Measurements from ENCODE around the gene GAPT. TPM values are rescaled to one million over a fixed set of nuclear protein-coding genes. Genes with fewer than 3 reads are reported as not detected.

GAPT gene
- total RNA-seq, 1 experiment from 2014 or later, result not detected

DNA sequence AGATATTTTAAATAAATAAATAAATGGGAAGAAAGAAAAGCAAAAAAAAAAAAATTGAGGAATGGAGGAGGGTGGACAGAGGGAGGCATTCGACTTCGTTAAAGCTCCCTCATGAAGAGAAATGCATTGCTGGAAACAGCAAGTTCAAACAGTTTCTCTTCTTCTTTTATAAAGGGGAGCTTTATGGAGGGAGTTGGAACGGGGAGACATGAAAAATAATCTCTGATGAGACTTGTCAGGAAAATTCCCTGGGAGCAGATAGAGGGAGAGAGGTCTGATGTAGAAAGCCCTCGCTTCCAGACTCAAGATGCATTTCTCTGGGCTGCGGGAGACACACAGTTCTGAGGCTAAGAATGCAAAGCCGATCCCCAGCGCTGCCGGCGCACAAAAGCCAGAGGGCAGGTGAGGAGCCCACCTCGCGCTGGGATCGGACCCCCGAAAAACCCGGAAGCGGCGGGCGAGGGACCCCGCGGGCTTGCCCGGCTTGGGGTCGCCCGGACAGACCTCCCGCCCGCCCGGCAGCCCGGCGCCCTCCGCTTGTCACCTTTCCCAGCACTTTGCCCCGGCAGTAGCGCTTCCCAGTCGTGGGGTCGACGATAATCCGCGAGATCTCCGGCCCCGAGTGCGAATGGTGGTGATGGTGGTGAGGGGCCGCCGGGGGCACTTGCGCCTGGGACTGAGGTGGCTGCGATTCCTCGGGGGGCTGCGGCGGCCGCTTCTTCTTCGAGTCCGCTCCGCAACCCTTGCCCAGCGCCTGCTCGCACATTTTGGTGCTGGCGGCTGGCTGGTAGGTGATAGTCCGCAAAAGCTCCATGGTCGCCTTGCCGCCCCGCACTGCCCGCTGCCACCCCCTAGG lies 31.9 kb upstream of the GAPT start:
- H3K9me3 ChIP-seq (ENCODE audit: low read length), result no peaks in the 10 kb centered on the region
- H3K4me1 ChIP-seq (ENCODE audit: insufficient read depth, low read length), result peaks cover 46% of the 10 kb centered on the region
- peaks cover 55% of the 10 kb centered on the region for H3K79me2 ChIP-seq (ENCODE audit: low read length)
- H3K27ac ChIP-seq (ENCODE audit: low read length), result peak overlapping the region; percentile 84
- H3K9ac ChIP-seq (ENCODE audit: low read length), result peak overlapping the region; percentile 95
- DNase-seq, result no peak
- H3F3A ChIP-seq (ENCODE audit: low read length, unreplicated experiment), result no peaks in the 10 kb centered on the region
- TSS peak; percentile 35 for BruUV-seq (replicated peaks)
- H2AFZ ChIP-seq (ENCODE audit: low read length), result no peak overlapping the region
- TF ChIP-seq, protein P1, sequence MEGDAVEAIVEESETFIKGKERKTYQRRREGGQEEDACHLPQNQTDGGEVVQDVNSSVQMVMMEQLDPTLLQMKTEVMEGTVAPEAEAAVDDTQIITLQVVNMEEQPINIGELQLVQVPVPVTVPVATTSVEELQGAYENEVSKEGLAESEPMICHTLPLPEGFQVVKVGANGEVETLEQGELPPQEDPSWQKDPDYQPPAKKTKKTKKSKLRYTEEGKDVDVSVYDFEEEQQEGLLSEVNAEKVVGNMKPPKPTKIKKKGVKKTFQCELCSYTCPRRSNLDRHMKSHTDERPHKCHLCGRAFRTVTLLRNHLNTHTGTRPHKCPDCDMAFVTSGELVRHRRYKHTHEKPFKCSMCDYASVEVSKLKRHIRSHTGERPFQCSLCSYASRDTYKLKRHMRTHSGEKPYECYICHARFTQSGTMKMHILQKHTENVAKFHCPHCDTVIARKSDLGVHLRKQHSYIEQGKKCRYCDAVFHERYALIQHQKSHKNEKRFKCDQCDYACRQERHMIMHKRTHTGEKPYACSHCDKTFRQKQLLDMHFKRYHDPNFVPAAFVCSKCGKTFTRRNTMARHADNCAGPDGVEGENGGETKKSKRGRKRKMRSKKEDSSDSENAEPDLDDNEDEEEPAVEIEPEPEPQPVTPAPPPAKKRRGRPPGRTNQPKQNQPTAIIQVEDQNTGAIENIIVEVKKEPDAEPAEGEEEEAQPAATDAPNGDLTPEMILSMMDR (conservative IDR thresholded peaks at IDR 0.05; ENCODE audit: low read depth, low read length), result no peak
- TF ChIP-seq EZH2 (IDR thresholded peaks at IDR 0.05; ENCODE audit: low read length, unreplicated experiment), result no peak
- TF ChIP-seq EZH2phosphoT487 (IDR thresholded peaks at IDR 0.05; ENCODE audit: borderline replicate concordance, low read length), result no peak
- H3K9me2 ChIP-seq (replicated peaks; ENCODE audit: low read length), result no peaks in the 10 kb centered on the region
- H3K4me3 ChIP-seq (ENCODE audit: low read length), result peak overlapping the region; percentile 99
- no peaks in the 10 kb centered on the region for H3K27me3 ChIP-seq (ENCODE audit: low read length)
- intact Hi-C loops (cut with micrococcal nuclease), result loop anchor here (1.0 to 10.0 kb wide), 8 partner anchors 142 to 1555 kb away; partner anchors contain the start of gene SETD9
- H4K20me1 ChIP-seq (ENCODE audit: low read length), result peaks cover 54% of the 10 kb centered on the region
- ATAC-seq, result no peak
- H3K36me3 ChIP-seq (ENCODE audit: low read depth, low read length), result peaks cover 46% of the 10 kb centered on the region
- peak overlapping the region; percentile 91 for H3K4me2 ChIP-seq (ENCODE audit: low read length)
- ChIA-PET CTCF (interaction anchor here (0.9 kb wide), 1 partner anchor 680 kb away, joined by 4 read pairs; no protein-coding TSS in a partner anchor), POLR2A (ENCODE audit: unreplicated experiment) (interaction anchor here (0.6 to 1.0 kb wide), 6 partner anchors 145 to 1121 kb away, joined by 3 to 5 read pairs (median 3); no protein-coding TSS in a partner anchor)

DNA sequence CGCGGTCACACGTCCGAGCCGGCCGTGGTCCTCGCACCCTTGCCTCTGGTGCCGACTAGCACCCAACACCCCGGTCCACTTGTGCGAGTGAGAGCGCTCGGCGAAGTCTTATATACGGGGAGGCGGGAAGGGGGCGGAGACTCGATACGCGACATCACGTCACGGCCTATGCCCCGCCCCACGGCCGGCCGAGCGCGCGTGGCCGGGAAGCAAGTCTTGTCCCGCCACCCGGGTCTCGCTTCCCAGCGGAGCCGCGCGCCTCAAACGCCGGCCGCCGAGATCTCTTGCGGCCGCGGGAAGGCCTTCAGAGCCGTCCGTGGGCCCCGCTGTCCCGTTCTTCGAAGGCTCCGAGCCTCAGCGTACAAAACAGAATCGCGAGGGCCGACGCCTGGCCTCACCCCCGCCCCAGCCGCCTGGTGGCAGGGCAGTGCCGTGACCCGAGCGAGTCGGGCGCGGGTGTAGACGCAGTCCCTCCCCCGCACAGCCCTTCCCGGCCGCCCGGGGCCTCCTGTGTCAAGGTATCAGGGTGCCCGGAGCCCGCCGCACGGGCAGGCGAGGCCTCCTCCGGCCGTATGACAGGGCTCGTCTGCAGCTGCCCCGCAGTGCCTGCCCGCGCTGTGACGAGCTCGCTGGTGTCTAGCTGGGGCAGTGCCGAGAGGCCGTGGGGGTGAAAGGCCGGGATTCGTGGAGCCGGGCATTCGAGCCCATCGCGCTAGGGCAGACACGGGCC lies 31.1 kb upstream of the GAPT start, which contains the start of gene PLK2:
TSS of gene PLK2 (minus strand) at position 85 of the 730 bp plus-strand sequence. CDS start 127 bp downstream, outside the sequence.
- Histone ChIP-seq H4K20me1 (ENCODE audit: low read length) (peaks cover 46% of the 10 kb centered on the region), H3K36me3 (ENCODE audit: low read depth, low read length) (peaks cover 38% of the 10 kb centered on the region), H2AFZ (ENCODE audit: low read length) (peak within 1 kb of the TSS; percentile 73), H3K4me1 (ENCODE audit: insufficient read depth, low read length) (peaks cover 39% of the 10 kb centered on the region), H3F3A (ENCODE audit: low read length, unreplicated experiment) (no peaks in the 10 kb centered on the region), H3K79me2 (ENCODE audit: low read length) (peaks cover 47% of the 10 kb centered on the region), H3K9ac (ENCODE audit: low read length) (peak within 1 kb of the TSS; percentile 95), H3K4me3 (ENCODE audit: low read length) (peak within 1 kb of the TSS; percentile 99), H3K4me2 (ENCODE audit: low read length) (peak within 1 kb of the TSS; percentile 91), H3K9me2 (replicated peaks; ENCODE audit: low read length) (no peaks in the 10 kb centered on the region), H3K27ac (ENCODE audit: low read length) (peak within 1 kb of the TSS; percentile 84), H3K27me3 (ENCODE audit: low read length) (no peaks in the 10 kb centered on the region), H3K9me3 (ENCODE audit: low read length) (no peaks in the 10 kb centered on the region)
- DNase-seq (peak; percentile 80), ATAC-seq (peak; percentile 69)
- POLR2A ChIA-PET (ENCODE audit: unreplicated experiment), result interaction anchor here (0.6 to 1.1 kb wide), 8 partner anchors 12 to 1232 kb away, joined by 3 to 5 read pairs (median 3); no protein-coding TSS in a partner anchor
- BruUV-seq (replicated peaks), result TSS peak; percentile 51
- TF ChIP-seq EZH2 (IDR thresholded peaks at IDR 0.05; ENCODE audit: low read length, unreplicated experiment), result no peak
- TF ChIP-seq EZH2phosphoT487 (IDR thresholded peaks at IDR 0.05; ENCODE audit: borderline replicate concordance, low read length), result no peak
- TF ChIP-seq, protein P1 (conservative IDR thresholded peaks at IDR 0.05; ENCODE audit: low read depth, low read length), result no peak
- intact Hi-C loops (cut with micrococcal nuclease), result loop anchor here (1.0 to 10.0 kb wide), 6 partner anchors 271 to 1555 kb away; partner anchors contain the start of gene SETD9
- CTCF ChIA-PET, result interaction anchor here (0.6 to 1.6 kb wide), 6 partner anchors 277 to 960 kb away, joined by 3 to 17 read pairs (median 6); no protein-coding TSS in a partner anchor
